Measurements from ENCODE around the gene CACNA1C.

The CACNA1C gene

DNA sequence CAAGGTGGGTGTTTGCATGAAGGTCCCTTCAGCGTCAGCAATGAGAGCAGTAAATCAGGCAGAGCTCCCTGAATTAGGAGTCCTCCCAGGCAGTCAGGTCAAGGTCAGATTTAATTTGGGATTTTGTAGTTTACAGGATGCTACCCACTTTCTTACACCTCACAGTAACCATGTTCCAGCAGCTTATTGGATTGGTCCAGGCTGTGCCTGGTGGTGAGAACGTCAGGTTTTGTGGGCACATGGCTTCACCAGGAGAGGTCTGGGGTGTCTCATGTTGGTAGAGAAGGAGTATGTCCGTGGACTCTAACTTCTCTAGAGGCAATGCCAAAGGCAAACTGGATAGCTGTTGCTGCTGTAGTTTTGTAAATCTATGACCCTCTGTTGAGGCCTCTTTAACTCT is 158.3 kb downstream of the CACNA1C start:
- H3K4me1 ChIP-seq (ENCODE audit: control insufficient read depth in 2 of 2, insufficient read depth in 2 of 2, low read length in 2 of 2) = no peaks in the 10 kb centered on the region

DNA sequence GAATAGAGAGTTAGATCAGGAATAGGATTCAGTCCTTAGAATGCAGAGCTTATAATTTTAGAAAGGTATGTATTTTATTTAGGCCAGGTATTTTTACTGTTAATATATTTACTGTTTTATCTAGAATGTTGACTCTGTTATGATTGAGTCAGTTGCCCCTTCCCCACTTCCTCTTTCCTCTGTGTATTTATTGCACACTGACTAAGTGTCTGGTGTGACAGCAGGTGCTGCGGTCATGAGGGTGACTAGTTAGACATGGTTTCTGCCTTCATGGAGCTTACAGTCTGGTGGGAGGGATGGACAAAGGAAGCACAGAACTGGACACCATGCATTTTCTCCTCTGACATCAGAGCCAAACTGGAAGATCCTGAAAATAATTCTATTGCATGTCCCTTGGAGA is 159.8 kb downstream of the CACNA1C start:
- Histone ChIP-seq H3K27me3 (ENCODE audit: control insufficient read depth in 2 of 2, insufficient read depth in 2 of 2, low read length in 2 of 2) (no peaks in the 10 kb centered on the region), H3K36me3 (ENCODE audit: control insufficient read depth in 2 of 2, insufficient read depth in 2 of 2, low read length in 2 of 2) (no peaks in the 10 kb centered on the region), H3K9me3 (ENCODE audit: control insufficient read depth in 2 of 2, low read length in 2 of 2) (no peaks in the 10 kb centered on the region), H3K4me1 (ENCODE audit: control insufficient read depth in 2 of 2, insufficient read depth in 2 of 2, low read length in 2 of 2) (no peaks in the 10 kb centered on the region), H3K27ac (ENCODE audit: low read depth in 2 of 2, low read length in 2 of 2) (no peak overlapping the region), H3K4me3 (ENCODE audit: low read length in 2 of 2) (no peak overlapping the region), H3K9ac (ENCODE audit: low read depth in 1 of 2, low read length in 2 of 2) (no peak overlapping the region)

More for the DNA sequence above, 158.3 kb downstream of the CACNA1C start:
- no peak overlapping the region for H3K27ac ChIP-seq (ENCODE audit: low read depth in 2 of 2, low read length in 2 of 2)
- H3K27me3 ChIP-seq (ENCODE audit: control insufficient read depth in 2 of 2, insufficient read depth in 2 of 2, low read length in 2 of 2) = no peaks in the 10 kb centered on the region
- H3K9me3 ChIP-seq (ENCODE audit: control insufficient read depth in 2 of 2, low read length in 2 of 2) = no peaks in the 10 kb centered on the region
- no peak overlapping the region for H3K4me3 ChIP-seq (ENCODE audit: low read length in 2 of 2)
- H3K36me3 ChIP-seq (ENCODE audit: control insufficient read depth in 2 of 2, insufficient read depth in 2 of 2, low read length in 2 of 2) = no peaks in the 10 kb centered on the region
- no peak overlapping the region for H3K9ac ChIP-seq (ENCODE audit: low read depth in 1 of 2, low read length in 2 of 2)

DNA sequence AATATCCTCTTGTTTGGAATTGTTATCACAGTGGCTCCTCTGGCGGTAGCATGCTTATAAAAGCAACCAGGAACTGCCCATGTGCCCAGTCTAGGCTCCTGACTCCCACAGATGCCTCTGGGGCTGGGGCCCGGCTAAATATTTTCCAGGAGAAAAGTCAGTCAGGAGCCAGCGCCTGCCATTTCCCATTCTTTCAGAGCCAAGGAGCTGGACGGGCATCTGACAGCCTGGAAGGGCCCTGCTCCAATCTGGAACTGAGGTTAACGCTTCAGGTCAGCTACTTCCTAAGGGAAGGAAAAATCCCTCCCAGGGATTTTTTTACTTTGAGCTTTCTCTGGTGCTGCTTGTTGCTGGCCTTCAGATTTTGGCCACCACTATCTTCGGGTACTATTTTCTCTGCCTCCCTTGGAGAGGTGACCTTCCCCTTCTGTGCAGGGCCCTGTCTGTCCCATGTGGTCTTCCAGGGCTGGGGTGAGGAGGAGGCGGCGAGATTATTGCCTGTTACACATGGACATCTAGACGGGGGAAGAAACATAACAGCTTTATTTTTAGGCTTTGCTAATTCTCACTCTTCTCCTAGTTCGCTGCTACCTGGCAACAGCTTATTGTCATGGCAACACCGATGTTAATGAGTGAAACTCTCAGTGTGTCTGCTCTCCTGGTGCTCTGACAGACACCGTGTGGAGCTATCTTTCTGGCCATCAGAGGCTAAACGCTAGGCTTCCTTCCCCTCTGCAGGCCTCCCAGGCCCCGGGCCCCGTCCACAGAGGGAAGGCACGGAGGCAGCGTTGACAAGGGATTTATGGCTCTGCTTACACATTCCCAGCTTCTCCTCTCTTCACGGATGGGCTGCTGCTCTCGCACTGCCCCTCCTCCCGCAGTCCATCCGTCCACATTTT is 160.4 kb downstream of the CACNA1C start:
- H3K9ac ChIP-seq (ENCODE audit: low read depth in 1 of 2, low read length in 2 of 2) = no peak overlapping the region
- H3K27ac ChIP-seq (ENCODE audit: low read depth in 2 of 2, low read length in 2 of 2) = no peak overlapping the region
- no peaks in the 10 kb centered on the region for H3K36me3 ChIP-seq (ENCODE audit: control insufficient read depth in 2 of 2, insufficient read depth in 2 of 2, low read length in 2 of 2)
- H3K27me3 ChIP-seq (ENCODE audit: control insufficient read depth in 2 of 2, insufficient read depth in 2 of 2, low read length in 2 of 2) = no peaks in the 10 kb centered on the region
- no peaks in the 10 kb centered on the region for H3K4me1 ChIP-seq (ENCODE audit: control insufficient read depth in 2 of 2, insufficient read depth in 2 of 2, low read length in 2 of 2)
- no peaks in the 10 kb centered on the region for H3K9me3 ChIP-seq (ENCODE audit: control insufficient read depth in 2 of 2, low read length in 2 of 2)
- H3K4me3 ChIP-seq (ENCODE audit: low read length in 2 of 2) = no peak overlapping the region

DNA sequence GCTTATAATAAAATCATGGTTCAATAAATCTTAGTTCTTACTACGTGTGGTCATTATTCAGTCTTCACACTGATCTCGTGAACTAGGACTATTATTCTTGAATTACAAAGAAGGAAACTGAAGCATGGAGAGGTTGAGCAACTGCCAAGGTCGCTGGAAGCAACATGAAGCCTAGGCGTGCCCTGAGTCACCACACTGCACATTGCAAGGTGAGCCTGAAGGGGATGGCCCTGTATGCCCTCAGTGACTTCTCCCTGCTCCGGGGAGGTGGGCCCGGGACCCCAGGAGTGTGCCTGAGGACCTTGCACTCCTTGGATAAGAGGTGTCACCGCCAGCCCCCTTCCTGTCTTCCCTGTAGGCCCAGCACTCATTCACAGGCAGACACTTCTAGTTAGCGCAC is 161.6 kb downstream of the CACNA1C start:
- Histone ChIP-seq H3K9me3 (ENCODE audit: control insufficient read depth in 2 of 2, low read length in 2 of 2) (no peaks in the 10 kb centered on the region), H3K9ac (ENCODE audit: low read depth in 1 of 2, low read length in 2 of 2) (no peak overlapping the region), H3K27ac (ENCODE audit: low read depth in 2 of 2, low read length in 2 of 2) (no peak overlapping the region), H3K4me1 (ENCODE audit: control insufficient read depth in 2 of 2, insufficient read depth in 2 of 2, low read length in 2 of 2) (no peaks in the 10 kb centered on the region), H3K4me3 (ENCODE audit: low read length in 2 of 2) (no peak overlapping the region), H3K36me3 (ENCODE audit: control insufficient read depth in 2 of 2, insufficient read depth in 2 of 2, low read length in 2 of 2) (no peaks in the 10 kb centered on the region), H3K27me3 (ENCODE audit: control insufficient read depth in 2 of 2, insufficient read depth in 2 of 2, low read length in 2 of 2) (no peaks in the 10 kb centered on the region)

DNA sequence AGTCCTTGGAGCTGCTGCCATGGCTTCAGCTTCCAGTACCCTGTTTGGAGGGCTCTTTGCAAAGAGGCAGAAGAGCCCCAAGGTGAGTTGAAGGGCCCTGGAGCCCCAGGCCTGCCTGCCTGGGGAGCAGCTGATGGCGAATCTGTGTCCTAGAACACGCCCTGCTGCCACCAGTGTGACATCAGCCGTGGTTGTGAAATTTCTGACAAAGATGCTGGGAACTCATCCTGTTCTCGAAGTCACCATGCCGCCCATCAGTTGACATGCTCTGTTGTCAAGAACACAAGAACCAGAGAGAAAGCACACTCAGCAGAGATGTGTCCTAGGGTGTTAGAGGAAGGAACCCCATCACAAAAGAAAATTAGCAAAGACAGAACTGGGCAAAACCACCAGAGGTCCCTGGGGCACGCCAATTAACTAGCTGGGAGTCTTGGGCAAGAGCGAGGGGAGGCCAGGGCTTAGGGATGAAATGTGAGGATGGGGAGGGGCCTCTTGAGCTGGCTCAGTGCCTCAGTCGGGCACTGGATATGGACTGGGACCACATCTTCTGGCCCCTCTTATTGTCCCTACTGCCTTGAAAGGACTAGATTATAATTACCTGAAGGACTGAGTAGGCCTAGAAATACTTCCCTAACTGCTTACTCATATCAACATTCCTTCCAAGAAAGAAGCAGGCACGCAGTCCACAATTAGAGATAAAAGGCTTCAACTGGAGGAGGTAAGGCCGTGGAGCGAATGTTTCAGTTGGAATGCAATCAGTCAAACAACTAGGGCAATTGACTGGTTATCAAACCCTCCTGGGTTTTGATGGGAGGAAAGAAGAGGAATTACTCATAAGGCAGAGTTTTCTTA is 163.1 kb downstream of the CACNA1C start:
- Histone ChIP-seq H3K27me3 (ENCODE audit: control insufficient read depth in 2 of 2, insufficient read depth in 2 of 2, low read length in 2 of 2) (no peaks in the 10 kb centered on the region), H3K4me3 (ENCODE audit: low read length in 2 of 2) (no peak overlapping the region), H3K9me3 (ENCODE audit: control insufficient read depth in 2 of 2, low read length in 2 of 2) (no peaks in the 10 kb centered on the region), H3K9ac (ENCODE audit: low read depth in 1 of 2, low read length in 2 of 2) (no peak overlapping the region), H3K27ac (ENCODE audit: low read depth in 2 of 2, low read length in 2 of 2) (no peak overlapping the region), H3K4me1 (ENCODE audit: control insufficient read depth in 2 of 2, insufficient read depth in 2 of 2, low read length in 2 of 2) (no peaks in the 10 kb centered on the region), H3K36me3 (ENCODE audit: control insufficient read depth in 2 of 2, insufficient read depth in 2 of 2, low read length in 2 of 2) (no peaks in the 10 kb centered on the region)

DNA sequence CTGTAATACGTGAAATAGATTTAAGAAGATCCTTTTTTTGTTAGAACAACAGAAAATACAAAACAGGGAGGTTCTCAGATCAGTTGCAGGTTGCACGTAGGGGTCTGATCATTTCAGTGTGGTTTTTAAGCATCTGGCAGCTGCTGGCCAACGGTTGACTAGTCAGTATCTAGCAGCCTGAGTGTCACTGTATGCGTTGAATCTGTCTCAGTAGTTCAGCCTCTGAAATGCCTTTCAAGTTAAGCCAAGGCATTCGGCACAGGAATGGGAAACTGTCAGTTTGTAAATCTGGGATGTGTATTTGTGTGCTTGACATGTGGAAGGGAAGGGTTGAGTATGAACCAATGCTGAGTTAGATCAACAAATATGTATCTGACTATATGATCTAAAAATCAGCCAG is 165.9 kb downstream of the CACNA1C start:
- Histone ChIP-seq H3K4me3 (ENCODE audit: low read length in 2 of 2) (no peak overlapping the region), H3K9ac (ENCODE audit: low read depth in 1 of 2, low read length in 2 of 2) (no peak overlapping the region), H3K36me3 (ENCODE audit: control insufficient read depth in 2 of 2, insufficient read depth in 2 of 2, low read length in 2 of 2) (no peaks in the 10 kb centered on the region), H3K4me1 (ENCODE audit: control insufficient read depth in 2 of 2, insufficient read depth in 2 of 2, low read length in 2 of 2) (no peaks in the 10 kb centered on the region), H3K27me3 (ENCODE audit: control insufficient read depth in 2 of 2, insufficient read depth in 2 of 2, low read length in 2 of 2) (no peaks in the 10 kb centered on the region), H3K27ac (ENCODE audit: low read depth in 2 of 2, low read length in 2 of 2) (no peak overlapping the region), H3K9me3 (ENCODE audit: control insufficient read depth in 2 of 2, low read length in 2 of 2) (no peaks in the 10 kb centered on the region)

DNA sequence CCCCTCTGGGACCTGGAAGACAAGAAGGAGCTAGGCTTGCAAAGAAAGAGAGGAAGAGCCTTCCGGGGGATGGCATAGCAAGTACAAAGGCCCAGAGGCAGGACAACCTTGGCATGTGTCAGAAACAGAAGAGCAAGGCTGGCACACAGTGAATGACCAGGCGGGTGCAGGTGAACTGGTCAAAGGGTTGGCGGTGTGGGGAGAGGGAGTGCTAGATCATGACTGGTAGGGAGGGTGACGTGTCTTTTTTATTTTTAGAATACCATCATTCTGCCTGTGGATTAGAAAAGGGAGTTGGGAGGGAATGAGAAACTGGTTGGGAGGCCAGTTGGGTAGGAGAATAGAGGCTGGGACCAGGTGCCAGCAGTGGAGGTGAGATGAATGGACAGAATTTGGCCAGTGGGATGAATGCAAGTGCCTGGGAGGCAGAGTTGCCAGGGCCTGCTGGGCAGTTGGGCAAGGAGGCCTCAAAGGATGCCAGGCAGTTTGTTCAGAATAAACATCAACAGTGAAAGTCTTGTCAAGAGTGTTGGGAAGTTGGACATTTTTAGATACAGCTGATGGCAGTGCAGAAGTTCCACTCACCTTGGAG is 168.3 kb downstream of the CACNA1C start:
- no peaks in the 10 kb centered on the region for H3K9me3 ChIP-seq (ENCODE audit: control insufficient read depth in 2 of 2, low read length in 2 of 2)
- no peaks in the 10 kb centered on the region for H3K4me1 ChIP-seq (ENCODE audit: control insufficient read depth in 2 of 2, insufficient read depth in 2 of 2, low read length in 2 of 2)
- H3K36me3 ChIP-seq (ENCODE audit: control insufficient read depth in 2 of 2, insufficient read depth in 2 of 2, low read length in 2 of 2) = no peaks in the 10 kb centered on the region
- no peak overlapping the region for H3K9ac ChIP-seq (ENCODE audit: low read depth in 1 of 2, low read length in 2 of 2)
- no peak overlapping the region for H3K27ac ChIP-seq (ENCODE audit: low read depth in 2 of 2, low read length in 2 of 2)
- no peaks in the 10 kb centered on the region for H3K27me3 ChIP-seq (ENCODE audit: control insufficient read depth in 2 of 2, insufficient read depth in 2 of 2, low read length in 2 of 2)
- H3K4me3 ChIP-seq (ENCODE audit: low read length in 2 of 2) = no peak overlapping the region

DNA sequence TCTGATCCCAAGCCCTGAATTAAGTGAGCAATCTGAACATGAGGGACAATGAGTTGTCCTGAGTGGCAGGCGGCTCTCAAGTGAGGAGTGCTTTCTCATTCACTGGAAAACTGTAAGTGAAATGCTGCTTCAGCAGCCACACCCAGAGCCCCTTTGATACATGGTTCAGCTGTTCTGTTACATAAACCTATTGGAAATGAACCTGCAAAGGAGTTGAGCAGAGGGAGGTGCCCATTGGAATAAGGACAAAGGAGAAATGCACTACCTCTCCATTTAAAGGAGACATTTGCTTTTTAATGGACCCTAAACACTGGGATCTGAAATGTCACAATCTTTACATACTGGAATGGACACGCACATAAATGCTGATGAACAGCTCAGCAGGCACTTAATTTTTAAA is 169.9 kb downstream of the CACNA1C start:
- H3K27ac ChIP-seq (ENCODE audit: low read depth in 2 of 2, low read length in 2 of 2) = no peak overlapping the region
- H3K9ac ChIP-seq (ENCODE audit: low read depth in 1 of 2, low read length in 2 of 2) = no peak overlapping the region
- no peaks in the 10 kb centered on the region for H3K36me3 ChIP-seq (ENCODE audit: control insufficient read depth in 2 of 2, insufficient read depth in 2 of 2, low read length in 2 of 2)
- H3K4me3 ChIP-seq (ENCODE audit: low read length in 2 of 2) = no peak overlapping the region
- no peaks in the 10 kb centered on the region for H3K9me3 ChIP-seq (ENCODE audit: control insufficient read depth in 2 of 2, low read length in 2 of 2)
- H3K4me1 ChIP-seq (ENCODE audit: control insufficient read depth in 2 of 2, insufficient read depth in 2 of 2, low read length in 2 of 2) = no peaks in the 10 kb centered on the region
- H3K27me3 ChIP-seq (ENCODE audit: control insufficient read depth in 2 of 2, insufficient read depth in 2 of 2, low read length in 2 of 2) = no peaks in the 10 kb centered on the region

DNA sequence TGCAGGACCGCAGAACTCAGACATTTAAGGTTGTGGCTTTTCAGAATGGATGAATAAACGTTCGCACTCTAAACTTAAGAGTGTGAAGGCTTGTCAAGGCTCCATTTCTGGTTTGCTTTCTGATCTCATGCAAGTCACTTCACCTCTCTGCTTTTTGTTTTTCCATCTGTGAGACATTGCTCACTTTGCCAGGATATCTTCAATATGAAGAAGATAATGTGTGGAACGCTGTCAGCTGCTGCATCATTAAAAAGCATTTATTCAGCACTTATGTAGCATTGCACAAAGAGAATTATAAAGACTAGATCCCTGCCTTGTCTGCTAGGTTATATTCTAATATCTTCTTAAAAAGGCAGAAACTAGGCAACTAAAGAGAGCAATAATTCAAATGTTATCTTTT is 172.2 kb downstream of the CACNA1C start:
- H3K27me3 ChIP-seq (ENCODE audit: control insufficient read depth in 2 of 2, insufficient read depth in 2 of 2, low read length in 2 of 2) = no peaks in the 10 kb centered on the region
- no peak overlapping the region for H3K27ac ChIP-seq (ENCODE audit: low read depth in 2 of 2, low read length in 2 of 2)
- H3K4me3 ChIP-seq (ENCODE audit: low read length in 2 of 2) = no peak overlapping the region
- H3K9me3 ChIP-seq (ENCODE audit: control insufficient read depth in 2 of 2, low read length in 2 of 2) = no peaks in the 10 kb centered on the region
- no peak overlapping the region for H3K9ac ChIP-seq (ENCODE audit: low read depth in 1 of 2, low read length in 2 of 2)
- H3K4me1 ChIP-seq (ENCODE audit: control insufficient read depth in 2 of 2, insufficient read depth in 2 of 2, low read length in 2 of 2) = no peaks in the 10 kb centered on the region
- no peaks in the 10 kb centered on the region for H3K36me3 ChIP-seq (ENCODE audit: control insufficient read depth in 2 of 2, insufficient read depth in 2 of 2, low read length in 2 of 2)

DNA sequence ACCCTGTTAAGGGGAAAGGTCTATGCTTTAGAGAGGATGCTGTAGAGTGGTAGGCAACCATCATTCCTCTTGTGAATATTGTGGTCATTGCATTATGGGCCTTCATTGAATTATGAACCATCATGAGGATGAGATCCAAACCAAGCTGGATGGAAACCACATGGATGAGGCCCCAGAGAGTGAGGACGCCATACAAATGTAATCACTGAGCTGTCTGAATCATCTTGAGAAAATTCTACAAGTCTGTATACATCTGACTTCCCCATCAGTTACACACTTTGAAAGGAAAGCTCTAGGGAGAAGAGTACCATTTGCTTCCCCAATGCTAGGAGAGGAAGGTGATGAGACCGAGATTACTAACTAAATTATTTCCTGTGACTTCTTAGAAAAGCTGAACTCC is 172.9 kb downstream of the CACNA1C start:
- Histone ChIP-seq H3K27ac (ENCODE audit: low read depth in 2 of 2, low read length in 2 of 2) (no peak overlapping the region), H3K9ac (ENCODE audit: low read depth in 1 of 2, low read length in 2 of 2) (no peak overlapping the region), H3K9me3 (ENCODE audit: control insufficient read depth in 2 of 2, low read length in 2 of 2) (no peaks in the 10 kb centered on the region), H3K4me1 (ENCODE audit: control insufficient read depth in 2 of 2, insufficient read depth in 2 of 2, low read length in 2 of 2) (no peaks in the 10 kb centered on the region), H3K4me3 (ENCODE audit: low read length in 2 of 2) (no peak overlapping the region), H3K36me3 (ENCODE audit: control insufficient read depth in 2 of 2, insufficient read depth in 2 of 2, low read length in 2 of 2) (no peaks in the 10 kb centered on the region), H3K27me3 (ENCODE audit: control insufficient read depth in 2 of 2, insufficient read depth in 2 of 2, low read length in 2 of 2) (no peaks in the 10 kb centered on the region)
